ENCODE results near the gene KLRC4.

Gene KLRC4

GRCh38 chr12:10366875-10367274 lies 42.7 kb downstream of the KLRC4 start:
- peak; percentile 5 for DNase-seq

- peak; percentile 42 for DNase-seq
Observed at GRCh38 chr12:10365696-10366405, 43.7 kb downstream of the KLRC4 start.

GRCh38 chr12:10364815-10365622 lies 44.5 kb downstream of the KLRC4 start:
- peak; percentile 83 for DNase-seq

GRCh38 chr12:10363914-10364814 lies 45.4 kb downstream of the KLRC4 start:
- DNase-seq = peak; percentile 60

GRCh38 chr12:10363658-10363913 lies 46.0 kb downstream of the KLRC4 start:
- peak; percentile 30 for DNase-seq

- no peak for DNase-seq
Observed at GRCh38 chr12:10362828-10363657, 46.5 kb downstream of the KLRC4 start.

- DNase-seq = peak; percentile 58
Observed at GRCh38 chr12:10362325-10362724, 47.2 kb downstream of the KLRC4 start.

- DNase-seq = peak; percentile 54
Observed at GRCh38 chr12:10361622-10362021, 47.9 kb downstream of the KLRC4 start.

GRCh38 chr12:10361084-10361483 lies 48.5 kb downstream of the KLRC4 start:
- peak; percentile 94 for DNase-seq

GRCh38 chr12:10358969-10359368 lies 50.6 kb downstream of the KLRC4 start:
- no peak for DNase-seq

GRCh38 chr12:10358131-10358530 lies 51.4 kb downstream of the KLRC4 start:
- no peak for DNase-seq
